Nephron (organoid): Measurements from ENCODE around the gene TESPA1.
A peak's percentile ranks its signal among the peaks of the same experiment; 100 is the strongest.

Source experiments
- H3K27ac Mint-ChIP-seq, 3 experiments: 2 replicates each; pipeline ENCODE4 v1.8.0; 2020; ENCODE audit warnings: mixed read lengths in 3 of 3, mild to moderate bottlenecking in 2 of 3, moderate library complexity in 1 of 3
- H3K27me3 Mint-ChIP-seq: 2 replicates; pipeline ENCODE4 v1.8.0; 2021; ENCODE audit warnings: low read depth, mild to moderate bottlenecking, moderate library complexity, mixed read lengths
- H3K36me3 Mint-ChIP-seq: 2 replicates; pipeline ENCODE4 v1.8.0; 2020; ENCODE audit warnings: low read depth, mixed read lengths
- H3K4me1 Mint-ChIP-seq: 2 replicates; pipeline ENCODE4 v1.8.0; 2020; ENCODE audit warnings: mixed read lengths
- H3K4me3 Mint-ChIP-seq, 3 experiments: 2 replicates each; pipeline ENCODE4 v1.8.0; 2020; ENCODE audit warnings: mild to moderate bottlenecking in 3 of 3, mixed read lengths in 3 of 3, moderate library complexity in 2 of 3
- H3K9me3 Mint-ChIP-seq: 2 replicates; pipeline ENCODE4 v1.8.0; 2020; ENCODE audit warnings: mixed read lengths
- CTCF ChIP-seq, 3 experiments: fragments of 200-600 bp; sonication (generic); IDR thresholded peaks; one replicate each; pipeline ENCODE4 v1.5.0; 2021; ENCODE audit warnings: antibody characterized with exemption in 3 of 3; ENCODE audit not compliant: unreplicated experiment in 3 of 3

Gene TESPA1

GRCh38 chr12:54996205-54996604 is 11.6 kb upstream of the TESPA1 start:
- Mint-ChIP-seq H3K9me3 (no peaks in the 10 kb centered on the region), H3K4me1 (no peaks in the 10 kb centered on the region), H3K36me3 (no peaks in the 10 kb centered on the region), H3K27ac (no peak overlapping the region), H3K4me3 (no peak overlapping the region), H3K27me3 (no peaks in the 10 kb centered on the region)
- TF ChIP-seq CTCF (IDR thresholded peaks at IDR 0.05; ENCODE audit: unreplicated experiment in 3 of 3) = no peak

- H3K27ac Mint-ChIP-seq = no peak overlapping the region
- H3K9me3 Mint-ChIP-seq = no peaks in the 10 kb centered on the region
- TF ChIP-seq CTCF (IDR thresholded peaks at IDR 0.05; ENCODE audit: unreplicated experiment in 3 of 3) = peak; percentile 78 to 91 (median 87)
- peaks cover 14% of the 10 kb centered on the region for H3K4me1 Mint-ChIP-seq
- no peaks in the 10 kb centered on the region for H3K36me3 Mint-ChIP-seq
- no peak overlapping the region for H3K4me3 Mint-ChIP-seq
- no peaks in the 10 kb centered on the region for H3K27me3 Mint-ChIP-seq
Measured at GRCh38 chr12:54993181-54993835, 8.7 kb upstream of the TESPA1 start.

GRCh38 chr12:54991991-54992375 is 7.4 kb upstream of the TESPA1 start:
- Mint-ChIP-seq H3K27me3 (no peaks in the 10 kb centered on the region), H3K36me3 (no peaks in the 10 kb centered on the region), H3K4me1 (peaks cover 14% of the 10 kb centered on the region), H3K9me3 (no peaks in the 10 kb centered on the region), H3K27ac (no peak overlapping the region), H3K4me3 (no peak overlapping the region)
- no peak for TF ChIP-seq CTCF (IDR thresholded peaks at IDR 0.05; ENCODE audit: unreplicated experiment in 3 of 3)

- Mint-ChIP-seq H3K4me1 (peaks cover 14% of the 10 kb centered on the region), H3K27me3 (no peaks in the 10 kb centered on the region), H3K4me3 (no peak overlapping the region), H3K9me3 (no peaks in the 10 kb centered on the region), H3K27ac (no peak overlapping the region), H3K36me3 (no peaks in the 10 kb centered on the region)
- TF ChIP-seq CTCF (IDR thresholded peaks at IDR 0.05; ENCODE audit: unreplicated experiment in 3 of 3) = no peak
Measured at GRCh38 chr12:54991161-54991990, 6.8 kb upstream of the TESPA1 start.

- Mint-ChIP-seq H3K9me3 (no peaks in the 10 kb centered on the region), H3K27me3 (no peaks in the 10 kb centered on the region), H3K4me1 (peaks cover 14% of the 10 kb centered on the region), H3K27ac (peak overlapping the region in 1 of 3 experiments; percentile 14), H3K36me3 (no peaks in the 10 kb centered on the region), H3K4me3 (no peak overlapping the region)
- TF ChIP-seq CTCF (IDR thresholded peaks at IDR 0.05; ENCODE audit: unreplicated experiment in 3 of 3) = no peak
Measured at GRCh38 chr12:54989829-54990228, 5.3 kb upstream of the TESPA1 start.
